Stimulated activated CD4-positive, alpha-beta T cell treated with anti-CD3 and anti-CD28 coated beads, Interleukin-12 subunit alpha, Interleukin-12 subunit beta, amount 100 ng/mL, for 24 hours (primary cell): ENCODE results near the gene ERP44.
"Not testable (repeated sequence)": the region's sequence is repeated elsewhere in the genome, so short reads cannot be mapped to it uniquely, and the experiment has no call there.

Experiments used
- DNase-seq, 2 experiments: peaks; one replicate each; pipeline ENCODE4 v3.0.0-alpha.2; 2020; ENCODE audit warnings: low read depth in 2 of 2

ERP44 gene

GRCh38 chr9:100100146-100100667, 1.4 kb upstream of the ERP44 start:
- DNase-seq, result no peak

GRCh38 chr9:100099722-100100042, 882 bp upstream of the ERP44 start:
- DNase-seq, result no peak

GRCh38 chr9:100098046-100098886, 534 bp downstream of the ERP44 start:
- peak in 1 of 2 experiments; percentile 20 for DNase-seq

- no peak for DNase-seq
These were observed 2.4 kb downstream of the ERP44 start for GRCh38 chr9:100096378-100096916.

GRCh38 chr9:100094411-100094810, 4.4 kb downstream of the ERP44 start:
- not testable (repeated sequence) for DNase-seq

- DNase-seq, result no peak
These were observed 6.7 kb downstream of the ERP44 start for GRCh38 chr9:100092066-100092465.

- no peak for DNase-seq
These were observed 7.2 kb downstream of the ERP44 start for GRCh38 chr9:100091650-100092049.

- DNase-seq, result no peak
These were observed 7.9 kb downstream of the ERP44 start for GRCh38 chr9:100090880-100091279.

GRCh38 chr9:100088202-100088601, 10.6 kb downstream of the ERP44 start:
- no peak for DNase-seq

- DNase-seq, result no peak
These were observed 11.6 kb downstream of the ERP44 start for GRCh38 chr9:100087218-100087617.

- no peak for DNase-seq
These were observed 12.6 kb downstream of the ERP44 start for GRCh38 chr9:100086097-100086635.

- DNase-seq, result no peak
These were observed 14.1 kb downstream of the ERP44 start for GRCh38 chr9:100084734-100085133.

GRCh38 chr9:100084128-100084453, 14.7 kb downstream of the ERP44 start:
- DNase-seq, result no peak

GRCh38 chr9:100083448-100084127, 15.2 kb downstream of the ERP44 start:
- no peak for DNase-seq

GRCh38 chr9:100082782-100083181, 16.0 kb downstream of the ERP44 start:
- no peak for DNase-seq

- not testable (repeated sequence) for DNase-seq
These were observed 22.5 kb downstream of the ERP44 start for GRCh38 chr9:100076256-100076655.

GRCh38 chr9:100074989-100075388, 23.8 kb downstream of the ERP44 start:
- no peak for DNase-seq

- no peak for DNase-seq
These were observed 24.7 kb downstream of the ERP44 start for GRCh38 chr9:100074093-100074492.

GRCh38 chr9:100072805-100073204, 26.0 kb downstream of the ERP44 start:
- DNase-seq, result no peak

GRCh38 chr9:100071271-100071670, 27.5 kb downstream of the ERP44 start:
- DNase-seq, result no peak

- DNase-seq, result no peak
These were observed 28.4 kb downstream of the ERP44 start for GRCh38 chr9:100070104-100071041.
